Right lobe of liver (tissue), 6 donors: ENCODE results near the gene LRPAP1. TPM values are rescaled to one million over a fixed set of nuclear protein-coding genes. Genes with fewer than 3 reads are reported as not detected.
"Not testable (repeated sequence)": the region's sequence is repeated elsewhere in the genome, so short reads cannot be mapped to it uniquely, and the experiment has no call there.

Experiments
- ATAC-seq, 4 donors: fragments of 200-7000 bp; cut with Tn5 transposase; one replicate each; pipeline ENCODE4 v1.9.1; 2020; ENCODE audit warnings: mild to moderate bottlenecking in 4 of 4, moderate library complexity in 4 of 4
- DNase-seq, 3 donors: peaks; one replicate each; pipeline ENCODE4 v3.0.0-alpha.2; 2020
- H3K27ac ChIP-seq, 3 donors: fragments of 200-600 bp; one replicate each; pipeline ENCODE4 v1.8.0; 2022
- H3K27me3 ChIP-seq, 2 donors: fragments of 200-600 bp; one replicate each; pipeline ENCODE4 v1.8.0; 2022
- H3K36me3 ChIP-seq, 4 donors: fragments of 200-600 bp; sonication (generic) in 1 of 4; one replicate each; pipeline versions ENCODE4 v1.5.1 to v1.8.0; 2017 to 2022; ENCODE audit warnings: control low read depth in 1 of 4
- H3K4me1 ChIP-seq, 4 donors: fragments of 200-600 bp; sonication (generic) in 1 of 4; one replicate each; pipeline versions ENCODE4 v1.5.1 to v1.8.0; 2017 to 2022; ENCODE audit warnings: control low read depth in 1 of 4
- H3K4me3 ChIP-seq, 3 donors: fragments of 200-600 bp; one replicate each; pipeline ENCODE4 v1.8.0; 2022
- H3K9me3 ChIP-seq, 4 donors: fragments of 200-600 bp; sonication (generic) in 1 of 4; one replicate each; pipeline versions ENCODE4 v1.5.1 to v1.8.0; 2017 to 2022; ENCODE audit warnings: control low read depth in 1 of 4
- CTCF ChIP-seq, 4 donors: fragments of 200-600 bp in 3 of 4; fragments of 450-650 bp in 1 of 4; IDR thresholded peaks; one replicate each; pipeline versions ENCODE4 v1.5.1 to v1.8.0; 2016 to 2022; ENCODE audit warnings: antibody characterized with exemption in 4 of 4, mild to moderate bottlenecking in 2 of 4
- POLR2A ChIP-seq: fragments of 450-650 bp; IDR thresholded peaks from one replicate; pipeline ENCODE4 v1.6.1; 2017; ENCODE audit warnings: antibody characterized with exemption, mild to moderate bottlenecking
- WGBS: methylation state at CpG from one replicate; pipeline ENCODE4 v1.1.6; 2018; ENCODE audit warnings: low coverage, low lambda C conversion rate; ENCODE audit not compliant: insufficient coverage; ENCODE audit errors: missing lambda C conversion rate; 5-methylcytosine and 5-hydroxymethylcytosine counted together
- intact Hi-C, 2 donors: fragments of 100-400 bp; cut with DNase I; formaldehyde crosslinking; loops; one replicate each; pipeline versions ENCODE4 v1.11.2 to v1.14.1; 2022
- long read RNA-seq: library from polyadenylated mRNA; unstranded; transcript quantifications from one replicate; pipeline ENCODE4 v2.0.0, GENCODE V29; 2019
- total RNA-seq, 6 experiments: library from RNA; depleted of rRNA in 2 of 6; stranded (reverse); fragments of >200 nt in 2 of 6; fragmentation: NEBNext Ultra II Directional in 3 of 6; extraction: Animal tissue kit (Norgen Biotek cat#: 25700) in 3 of 6; gene quantifications; one replicate each; pipeline versions ENCODE4 v1.1.0 to v1.2.4, GENCODE V29; 2016 to 2023
- donor health status: DM: no; HTN: yes; CAD: no.
- donor health status: DM: no; HTN: no; CAD: no.
- donor health status: DM: no; HTN: no; CAD: no.
- donor health status: DM: no; HTN: yes; CAD: no.
- donor health status: DM: no; HTN: yes; CAD: no.

The LRPAP1 gene
- total RNA-seq: 100 to 1,000 TPM in 1 of 6 experiments, 10 to 100 TPM in 5; 63.4 to 108 (median 85.3) TPM
- long read RNA-seq, full-length matches to known transcripts: 62 of 67 reads
- long read RNA-seq, partial matches to known transcripts: 5 of 67 reads
- long read RNA-seq, other reads (novel, unspliced or antisense): 0 of 67 reads

GRCh38 chr4:3531879-3532750 lies at the start of gene LRPAP1:
Gene LRPAP1 (minus strand): TSS chr4:3532422. CDS start chr4:3532412, 10 bp downstream.
- intact Hi-C loops: no loop called here

GRCh38 chr4:3581334-3582090 lies 49.3 kb upstream of the LRPAP1 start:
- WGBS: 86% methylated on average over 5 of the region's 15 CpGs
- DNase-seq: peak in 1 of 3 donors; percentile 36
- intact Hi-C loops, H3K36me3 ChIP-seq, H3K27me3 ChIP-seq, ATAC-seq, H3K4me3 ChIP-seq, H3K4me1 ChIP-seq, H3K9me3 ChIP-seq, H3K27ac ChIP-seq: not testable (repeated sequence)

More at GRCh38 chr4:3531879-3532750, at the start of gene LRPAP1:
- no peaks in the 10 kb centered on the region for H3K9me3 ChIP-seq
- peak within 1 kb of the TSS in 2 of 3 donors; percentile 39 to 65 for H3K27ac ChIP-seq
- TF ChIP-seq CTCF (IDR thresholded peaks at IDR 0.05): no peak
- peak; percentile 95 for TF ChIP-seq POLR2A
- ATAC-seq (peak; percentile 95 to 97 (median 96)), DNase-seq (peak; percentile 96 to 97 (median 96))
- peaks cover 0 to 12% (median 0%) of the 10 kb centered on the region in 4 donors for H3K4me1 ChIP-seq
- peak within 1 kb of the TSS; percentile 75 to 92 (median 81) for H3K4me3 ChIP-seq
- no peaks in the 10 kb centered on the region for H3K27me3 ChIP-seq
- no peaks in the 10 kb centered on the region for H3K36me3 ChIP-seq
- WGBS: 0% methylated on average over 11 of the region's 84 CpGs

GRCh38 chr4:3580859-3581258 lies 48.6 kb upstream of the LRPAP1 start:
- H3K27ac ChIP-seq, intact Hi-C loops, H3K27me3 ChIP-seq, H3K4me3 ChIP-seq, DNase-seq, H3K4me1 ChIP-seq, H3K36me3 ChIP-seq, H3K9me3 ChIP-seq: not testable (repeated sequence)
- WGBS: 58% methylated on average over 6 of the region's 9 CpGs
- peak in 1 of 4 donors; percentile 19 for ATAC-seq

GRCh38 chr4:3578527-3579144 lies 46.4 kb upstream of the LRPAP1 start:
- H3K9me3 ChIP-seq, H3K27ac ChIP-seq, intact Hi-C loops, H3K27me3 ChIP-seq, H3K4me3 ChIP-seq, H3K4me1 ChIP-seq, DNase-seq, H3K36me3 ChIP-seq, ATAC-seq: not testable (repeated sequence)
- 61% methylated on average over 3 of the region's 4 CpGs for WGBS

- intact Hi-C loops, H3K4me1 ChIP-seq: not testable (repeated sequence)
- WGBS: 51% methylated on average over 3 of the region's 3 CpGs
Measured at GRCh38 chr4:3578052-3578451, 45.8 kb upstream of the LRPAP1 start.

GRCh38 chr4:3577208-3577892 lies 45.1 kb upstream of the LRPAP1 start:
- intact Hi-C loops, H3K27ac ChIP-seq: not testable (repeated sequence)

More at GRCh38 chr4:3578052-3578451, 45.8 kb upstream of the LRPAP1 start:
- H3K4me3 ChIP-seq, H3K27me3 ChIP-seq, H3K27ac ChIP-seq, H3K36me3 ChIP-seq, ATAC-seq, H3K9me3 ChIP-seq, DNase-seq: not testable (repeated sequence)

GRCh38 chr4:3576533-3577207 lies 44.4 kb upstream of the LRPAP1 start:
- DNase-seq: peak in 1 of 3 donors; percentile 33
- WGBS: 60% methylated on average over 1 of the region's 21 CpGs
- intact Hi-C loops: not testable (repeated sequence)

More at GRCh38 chr4:3577208-3577892, 45.1 kb upstream of the LRPAP1 start:
- not testable (repeated sequence) for DNase-seq, H3K9me3 ChIP-seq, H3K4me3 ChIP-seq, ATAC-seq, H3K4me1 ChIP-seq, H3K27me3 ChIP-seq, H3K36me3 ChIP-seq
- 77% methylated on average over 6 of the region's 11 CpGs for WGBS

GRCh38 chr4:3575426-3576369 lies 43.5 kb upstream of the LRPAP1 start:
- H3K4me1 ChIP-seq, H3K27ac ChIP-seq, H3K9me3 ChIP-seq, H3K4me3 ChIP-seq, H3K36me3 ChIP-seq, intact Hi-C loops, H3K27me3 ChIP-seq: not testable (repeated sequence)
- WGBS: 15% methylated on average over 3 of the region's 19 CpGs
- DNase-seq (peak in 1 of 3 donors; percentile 47), ATAC-seq (peak in 3 of 4 donors; percentile 20 to 40 (median 30))

More at GRCh38 chr4:3576533-3577207, 44.4 kb upstream of the LRPAP1 start:
- not testable (repeated sequence) for H3K27me3 ChIP-seq, H3K36me3 ChIP-seq, H3K9me3 ChIP-seq, H3K4me1 ChIP-seq, ATAC-seq, H3K4me3 ChIP-seq, H3K27ac ChIP-seq
